ENCODE data around the gene LIMS2. TPM values are rescaled to one million over a fixed set of nuclear protein-coding genes. Genes with fewer than 3 reads are reported as not detected.

Gene LIMS2
- total RNA-seq, 2 experiments from 2014 or later: 7.6 to 8.3 TPM

DNA sequence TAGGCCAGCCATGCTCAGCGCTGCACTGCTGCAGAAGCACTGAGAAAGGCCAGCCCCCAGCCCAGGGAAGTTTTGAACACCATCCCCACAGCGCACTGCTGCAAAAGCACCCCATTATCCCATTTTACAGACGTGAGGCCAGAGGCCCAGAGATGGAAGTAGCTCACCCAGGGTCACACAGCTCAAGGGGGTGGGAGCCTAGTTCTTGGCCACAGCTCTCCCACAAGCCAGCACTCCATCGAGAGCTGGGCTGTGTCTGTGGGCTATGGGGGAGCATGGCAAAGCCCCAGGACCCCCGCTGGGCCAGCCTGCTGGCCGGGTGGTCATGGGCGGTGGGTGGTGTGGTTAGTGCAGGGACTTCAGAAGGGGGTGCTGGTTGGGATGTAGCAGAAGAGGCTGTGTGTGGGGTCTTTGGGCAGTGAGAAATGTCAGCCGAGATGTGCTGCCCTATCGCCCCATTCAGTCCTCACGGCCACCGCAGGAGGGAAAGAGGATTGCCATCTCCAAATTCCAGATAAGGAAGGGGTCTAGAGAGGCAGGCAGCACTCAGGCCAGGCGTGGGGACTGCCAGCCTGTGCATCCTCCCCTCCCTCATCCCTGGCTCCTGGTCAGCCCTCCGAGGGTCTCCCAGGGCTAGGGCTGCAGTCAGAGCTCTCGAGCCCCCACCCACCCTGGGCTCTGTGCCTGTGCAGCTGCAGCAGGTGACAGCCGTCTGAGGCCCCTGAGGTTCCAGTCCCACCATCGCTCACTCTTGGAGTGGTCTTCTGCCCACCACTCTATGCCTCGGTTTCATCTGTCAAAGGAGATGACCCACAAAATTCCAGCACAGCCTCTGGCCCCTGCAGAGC, 46.3 kb downstream of the LIMS2 start:
- POLR2A ChIA-PET: no interaction called here
- CTCF ChIA-PET: interaction anchor here (0.6 kb wide), 1 partner anchor 357 kb away, joined by 3 read pairs; no protein-coding TSS in a partner anchor

DNA sequence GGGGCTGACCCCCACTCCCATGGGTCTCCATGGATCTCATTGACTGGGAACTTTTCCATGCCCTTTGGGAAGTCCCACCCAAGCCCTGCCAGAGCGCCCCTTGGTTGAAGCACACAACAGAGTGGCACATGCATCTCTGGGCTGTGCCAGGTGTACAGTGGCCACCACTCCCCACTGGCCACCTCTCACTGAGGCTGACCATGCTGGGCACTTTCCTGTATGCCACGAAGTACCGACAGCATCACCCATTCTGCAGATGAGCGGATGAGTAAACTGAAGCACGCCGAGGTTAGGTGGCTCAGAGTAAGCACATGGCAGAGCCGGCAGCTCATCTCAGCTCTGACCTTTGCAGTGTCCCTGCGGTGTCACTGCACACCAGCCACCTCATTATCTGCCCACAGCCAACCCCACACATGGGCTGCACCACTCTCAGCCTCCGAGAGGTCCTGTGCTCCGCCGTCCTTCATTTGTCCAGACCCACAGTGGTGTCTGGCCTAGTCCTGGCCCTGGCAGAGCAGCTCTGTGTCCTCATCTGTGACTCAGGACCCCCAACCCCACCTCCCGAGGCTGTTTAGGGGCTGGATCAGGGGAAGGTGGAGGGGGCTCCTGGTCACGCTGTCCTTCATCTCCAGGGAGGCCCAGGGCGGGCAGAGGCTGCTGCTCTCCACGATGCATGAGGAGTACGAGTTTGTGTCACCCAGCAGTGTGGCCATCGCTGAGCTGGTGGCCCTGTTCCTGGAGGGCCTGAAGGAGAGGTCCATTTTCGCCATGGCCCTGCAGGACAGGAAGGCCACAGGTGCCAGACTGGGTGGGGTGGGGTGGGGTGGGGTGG, 47.4 kb downstream of the LIMS2 start:
- CTCF ChIA-PET: no interaction called here
- POLR2A ChIA-PET: no interaction called here

GRCh38 chr2:127626917-127627739, 48.2 kb downstream of the LIMS2 start:
- ChIA-PET POLR2A (no interaction called here), CTCF (no interaction called here)

DNA sequence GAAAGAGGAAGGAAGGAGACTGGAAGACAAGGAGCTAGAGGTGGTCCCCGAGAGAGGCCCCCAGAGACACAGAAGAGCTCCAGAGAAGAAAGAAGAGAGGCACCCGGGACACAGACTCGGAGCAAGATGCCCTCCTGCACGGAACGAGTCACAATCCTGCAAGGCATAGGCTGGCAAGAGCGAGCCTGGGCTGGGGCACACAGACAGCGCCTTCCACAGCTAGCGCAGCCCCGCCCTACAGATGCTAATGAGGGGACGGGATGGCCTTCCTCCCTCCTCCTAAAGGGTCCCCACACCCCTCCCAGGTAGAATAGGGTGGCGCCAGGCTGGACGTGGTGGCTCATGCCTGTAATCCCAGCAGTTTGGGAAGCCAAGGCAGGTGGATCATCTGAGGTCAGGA, 49.2 kb downstream of the LIMS2 start:
- CTCF ChIA-PET: no interaction called here
- POLR2A ChIA-PET: no interaction called here

DNA sequence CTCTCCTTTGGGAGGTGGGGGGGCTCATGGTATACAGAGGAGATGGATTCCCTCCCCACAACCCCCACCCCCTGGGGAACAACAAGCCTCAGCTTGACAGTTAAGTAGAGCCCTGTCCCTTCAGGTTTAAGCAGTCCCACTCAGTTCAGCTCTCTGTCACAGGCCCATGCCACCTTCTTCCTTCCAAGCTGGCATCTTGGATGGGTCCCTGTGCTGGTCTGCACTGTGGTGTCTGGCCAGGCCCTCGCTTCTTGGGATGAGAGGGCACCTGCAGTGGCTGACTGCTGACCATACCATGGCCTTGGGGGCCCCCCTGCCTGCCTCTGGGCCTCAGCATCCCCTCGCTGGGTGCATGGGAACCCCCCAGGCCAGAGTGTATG, 49.8 kb downstream of the LIMS2 start:
- CTCF ChIA-PET: no interaction called here
- POLR2A ChIA-PET: no interaction called here

GRCh38 chr2:127624756-127625571, 50.4 kb downstream of the LIMS2 start:
- POLR2A ChIA-PET: no interaction called here
- CTCF ChIA-PET: no interaction called here

DNA sequence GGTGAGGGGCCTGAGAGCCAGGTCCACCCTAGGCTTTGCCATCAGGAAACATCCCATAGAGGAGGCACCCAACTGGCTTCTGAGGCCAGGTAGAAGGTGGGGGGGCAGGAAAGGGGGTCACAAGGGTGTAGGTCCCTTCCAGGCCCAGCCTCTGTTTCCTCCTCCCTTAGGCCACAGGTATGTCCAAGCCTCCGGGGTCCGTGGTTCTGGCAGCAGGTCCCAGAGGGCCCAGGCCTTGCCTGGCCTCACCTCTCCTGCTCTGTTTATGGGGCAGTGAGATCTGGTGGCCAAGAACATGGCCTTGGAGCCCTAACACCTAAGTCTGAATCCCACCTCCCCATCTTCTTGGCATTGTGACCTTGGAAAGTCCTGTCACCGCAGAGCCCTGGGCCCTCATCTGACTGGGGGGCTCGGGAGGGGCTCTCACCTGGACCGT, 51.0 kb downstream of the LIMS2 start:
- POLR2A ChIA-PET: no interaction called here
- CTCF ChIA-PET: no interaction called here

- ChIA-PET CTCF (no interaction called here), POLR2A (no interaction called here)
These were observed 51.7 kb downstream of the LIMS2 start for GRCh38 chr2:127623388-127624319.

- ChIA-PET POLR2A (no interaction called here), CTCF (interaction anchor here (1.1 kb wide), 1 partner anchor 19 kb away, joined by 3 read pairs; no protein-coding TSS in a partner anchor)
These were observed 52.6 kb downstream of the LIMS2 start for GRCh38 chr2:127622561-127623387.

DNA sequence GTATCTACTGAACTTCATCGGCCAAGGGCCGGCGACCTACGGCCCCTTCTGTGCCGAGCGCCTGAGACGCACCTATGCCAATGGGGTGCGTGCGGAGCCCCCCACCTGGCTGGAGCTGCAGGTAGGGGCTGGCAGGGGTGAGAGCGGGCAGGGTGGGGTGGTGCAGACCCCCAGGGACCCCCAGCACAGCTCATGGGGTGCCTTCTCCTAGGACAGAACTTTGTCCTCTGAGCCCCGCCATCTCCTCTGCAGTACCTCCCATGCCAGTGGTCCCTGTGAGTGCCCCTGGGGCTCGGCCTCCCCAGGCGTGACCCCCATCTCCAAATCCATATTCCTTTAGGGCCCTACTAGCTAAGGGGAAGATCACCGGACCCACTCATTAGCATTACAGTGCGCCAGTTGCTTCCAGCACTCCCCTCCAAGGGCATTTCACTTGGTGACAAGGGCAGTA, 53.3 kb downstream of the LIMS2 start:
- CTCF ChIA-PET: interaction anchor here (1.1 kb wide), 1 partner anchor 20 kb away, joined by 3 read pairs; no protein-coding TSS in a partner anchor
- POLR2A ChIA-PET: no interaction called here

- ChIA-PET CTCF (no interaction called here), POLR2A (no interaction called here)
These were observed 54.5 kb downstream of the LIMS2 start for GRCh38 chr2:127620866-127621265.

DNA sequence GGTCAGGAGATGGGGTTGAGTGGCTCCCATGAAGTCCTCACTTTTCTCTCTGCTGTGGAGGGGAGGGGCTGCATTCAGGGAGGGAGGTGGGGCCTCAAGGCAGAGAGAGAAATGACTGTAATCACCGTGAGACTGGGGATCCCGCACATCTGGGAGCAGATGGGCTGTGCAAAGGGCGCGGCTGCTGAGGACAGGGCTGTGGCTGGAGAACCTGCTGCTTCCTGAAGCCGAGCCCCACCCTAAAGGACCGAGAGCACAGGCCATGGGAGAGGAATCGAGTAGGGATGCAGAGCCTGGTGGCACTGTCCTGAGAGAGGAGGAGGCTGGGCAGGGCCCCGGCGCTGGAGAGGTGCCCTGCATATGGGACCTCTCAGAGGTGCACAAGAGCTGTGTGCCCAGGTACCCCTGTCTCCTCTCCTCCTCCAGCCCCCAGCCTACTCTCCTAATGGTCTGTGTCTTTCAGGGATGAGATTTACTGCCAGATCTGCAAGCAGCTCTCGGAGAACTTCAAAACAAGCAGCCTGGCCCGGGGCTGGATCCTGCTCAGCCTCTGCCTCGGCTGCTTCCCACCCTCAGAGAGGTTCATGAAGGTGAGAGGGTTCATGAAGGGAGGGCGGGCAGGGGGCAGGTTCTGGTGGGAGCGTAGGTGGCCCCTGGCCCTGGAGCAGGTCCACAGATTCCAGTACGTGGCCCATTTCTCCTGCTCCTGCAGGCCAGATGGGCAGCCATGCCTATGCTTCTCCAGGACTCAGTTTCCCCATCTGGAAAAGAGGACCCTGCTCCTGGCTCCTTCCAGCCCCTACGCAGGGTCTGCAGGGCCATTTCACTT, 55.2 kb downstream of the LIMS2 start:
- POLR2A ChIA-PET: no interaction called here
- CTCF ChIA-PET: no interaction called here

DNA sequence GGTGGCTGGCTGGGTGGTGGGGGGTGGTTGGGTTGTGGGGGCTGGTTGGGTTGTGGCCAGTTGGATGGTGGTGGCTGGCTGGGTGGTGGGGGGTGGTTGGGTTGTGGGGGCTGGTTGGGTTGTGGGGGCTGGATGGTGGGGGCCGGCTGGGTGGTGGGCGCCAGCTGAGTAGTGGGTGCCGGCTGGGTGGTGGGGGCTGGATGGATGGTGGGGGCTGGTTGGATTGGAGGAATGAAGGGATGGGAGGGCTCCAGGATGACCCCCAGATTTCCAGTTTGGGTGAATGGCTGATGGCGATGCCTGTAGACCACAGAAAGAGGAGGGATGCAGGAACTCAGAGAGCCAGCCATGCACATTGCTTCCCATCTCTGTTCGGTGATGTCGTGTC, 56.1 kb downstream of the LIMS2 start:
- POLR2A ChIA-PET: interaction anchor here (0.6 kb wide), 1 partner anchor 201 kb away, joined by 7 read pairs; no protein-coding TSS in a partner anchor
- CTCF ChIA-PET: no interaction called here

DNA sequence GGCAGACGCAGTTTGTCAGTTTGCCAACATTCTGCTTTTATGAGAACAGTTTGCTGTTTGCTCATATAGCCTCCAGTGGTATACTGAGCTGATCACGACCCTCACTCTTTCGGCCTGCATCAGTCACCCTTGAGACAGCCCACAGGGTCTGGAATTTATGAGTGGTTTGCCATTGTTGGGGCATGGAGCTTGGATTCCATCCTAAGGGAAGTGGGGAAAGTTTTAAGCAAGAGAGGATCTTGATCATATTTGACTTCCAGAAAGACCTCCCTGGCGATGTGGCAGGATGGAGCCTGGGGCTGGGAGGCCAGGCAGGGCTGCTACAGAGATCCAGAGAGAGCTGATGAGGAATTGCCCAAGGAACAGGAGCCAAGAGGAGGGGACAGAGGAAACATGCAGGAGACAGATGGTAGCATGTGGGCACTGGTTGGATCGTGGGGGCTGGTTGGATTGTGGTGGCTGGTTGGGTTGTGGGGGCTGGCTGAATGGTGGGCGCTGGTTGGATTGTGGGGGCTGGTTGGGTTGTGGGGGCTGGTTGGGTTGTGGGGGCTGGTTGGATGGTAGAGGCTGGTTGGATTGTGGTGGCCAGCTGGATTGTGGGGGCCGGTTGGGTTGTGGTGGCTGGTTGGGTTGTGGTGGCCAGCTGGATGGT, 56.7 kb downstream of the LIMS2 start:
- POLR2A ChIA-PET: interaction anchor here (0.6 kb wide), 1 partner anchor 202 kb away, joined by 7 read pairs; no protein-coding TSS in a partner anchor
- CTCF ChIA-PET: no interaction called here

DNA sequence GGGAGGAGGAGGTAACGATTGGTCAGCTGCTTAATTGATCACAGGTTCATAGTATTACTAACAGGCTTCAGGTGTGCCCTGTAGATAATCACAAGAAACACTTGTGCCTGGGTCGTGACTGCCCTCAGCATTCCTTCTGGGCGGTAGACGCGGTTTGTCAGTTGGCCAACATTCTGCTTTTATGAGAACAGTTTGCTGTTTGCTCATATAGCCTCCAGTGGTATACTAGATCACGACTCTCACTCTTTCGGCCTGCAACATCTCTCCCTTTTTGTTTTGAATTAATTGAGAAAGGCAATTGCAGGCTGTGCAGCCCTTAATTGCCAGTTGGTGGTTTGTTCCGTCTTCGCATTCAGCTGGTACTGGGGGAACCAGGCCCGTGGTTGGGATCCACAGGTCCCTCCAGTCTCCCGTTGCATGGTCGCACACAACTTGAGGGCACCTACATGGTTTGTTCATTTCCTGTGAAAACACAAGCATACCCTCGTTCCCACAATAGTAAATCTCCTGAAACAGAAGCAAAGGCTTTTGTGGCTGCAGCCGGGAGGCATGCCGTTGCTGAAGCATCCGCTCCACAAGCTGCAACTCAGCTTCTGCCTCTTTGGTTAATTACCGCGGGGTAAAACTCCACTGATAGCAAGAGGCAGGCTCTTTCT, 59.7 kb downstream of the LIMS2 start:
- CTCF ChIA-PET: no interaction called here
- POLR2A ChIA-PET: no interaction called here

DNA sequence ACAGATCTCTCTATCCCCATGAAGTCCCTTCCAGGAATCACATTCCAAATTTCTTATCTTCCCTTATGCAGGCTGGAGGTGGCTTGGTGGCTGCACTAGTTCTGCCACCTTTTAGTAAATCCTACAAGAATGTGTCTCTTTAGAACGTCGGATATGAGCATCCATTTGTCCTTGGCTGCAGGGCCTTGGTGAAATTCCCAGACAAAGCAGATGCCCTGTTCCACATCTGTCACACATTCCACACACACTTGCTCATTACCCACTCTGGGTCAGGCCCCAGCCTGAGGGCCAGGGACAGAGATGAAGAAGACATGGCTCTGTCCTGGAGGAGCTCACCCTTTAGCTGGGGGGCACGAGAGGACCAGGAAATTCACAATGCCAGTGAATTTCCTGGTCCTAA, 60.6 kb downstream of the LIMS2 start:
- CTCF ChIA-PET: no interaction called here
- POLR2A ChIA-PET: no interaction called here

All from activated CD8-positive, alpha-beta memory T cell treated with anti-CD3 and anti-CD28 coated beads for 36 hours (primary cell).